CD4-positive, alpha-beta T cell treated with Interleukin-12 subunit alpha and Interleukin-12 subunit beta, for 1 hour (primary cell): ENCODE data around the gene SFMBT2.

Experiments
- DNase-seq: peaks from one replicate; pipeline ENCODE4 v3.0.0-alpha.2; 2020

SFMBT2 gene

GRCh38 chr10:7170626-7171322 lies 240.1 kb downstream of the SFMBT2 start:
- DNase-seq: no peak

- DNase-seq: no peak
Measured at GRCh38 chr10:7168414-7168813, 242.4 kb downstream of the SFMBT2 start.

GRCh38 chr10:7165500-7166177 lies 245.2 kb downstream of the SFMBT2 start:
- DNase-seq: no peak

DNA sequence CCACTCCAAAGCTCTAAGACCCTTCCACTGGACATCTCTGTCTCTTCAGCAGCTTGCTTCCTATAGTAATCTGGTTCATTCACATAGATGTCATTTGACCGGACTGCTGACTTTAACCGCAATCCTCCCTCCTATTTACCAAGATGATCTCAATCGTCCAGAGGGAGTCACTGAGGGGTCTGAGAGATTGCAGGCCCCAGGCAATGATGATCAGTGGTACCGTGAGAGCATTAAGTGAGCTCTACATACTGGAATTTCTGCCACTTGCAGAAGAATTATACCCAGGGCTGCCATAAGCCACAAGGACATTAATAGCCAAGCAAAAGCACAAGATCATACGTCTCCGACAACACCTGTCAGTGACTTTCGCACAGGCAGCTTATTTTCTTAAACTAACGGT lies 245.9 kb downstream of the SFMBT2 start:
- DNase-seq: no peak

GRCh38 chr10:7162331-7162730 lies 248.5 kb downstream of the SFMBT2 start:
- DNase-seq: no peak

- DNase-seq: no peak
Measured at GRCh38 chr10:7161484-7162250, 249.2 kb downstream of the SFMBT2 start.

DNA sequence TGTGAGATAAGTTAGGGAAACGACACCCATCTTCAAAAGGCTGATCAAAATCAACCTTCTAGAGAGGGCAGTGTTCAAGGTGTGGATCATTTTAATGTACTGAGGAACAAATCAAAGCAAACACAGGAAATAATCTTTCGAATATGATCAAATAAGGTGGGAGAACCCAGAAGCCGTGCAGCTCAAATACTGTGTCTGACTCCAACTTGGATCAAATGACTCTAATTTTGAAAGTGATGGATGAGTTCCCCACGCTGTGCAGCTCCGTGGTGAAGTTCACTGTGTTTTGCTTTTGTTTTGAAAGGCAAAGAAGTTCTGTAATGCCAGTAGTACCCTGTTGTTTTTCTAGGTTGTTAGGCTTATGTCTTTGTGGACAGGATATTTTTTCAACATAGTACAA lies 250.9 kb downstream of the SFMBT2 start:
- no peak for DNase-seq

- peak; percentile 8 for DNase-seq
Measured at GRCh38 chr10:7159517-7159916, 251.3 kb downstream of the SFMBT2 start.

- no peak for DNase-seq
Measured at GRCh38 chr10:7157091-7157490, 253.7 kb downstream of the SFMBT2 start.

- DNase-seq: no peak
Measured at GRCh38 chr10:7153750-7154149, 257.1 kb downstream of the SFMBT2 start.

DNA sequence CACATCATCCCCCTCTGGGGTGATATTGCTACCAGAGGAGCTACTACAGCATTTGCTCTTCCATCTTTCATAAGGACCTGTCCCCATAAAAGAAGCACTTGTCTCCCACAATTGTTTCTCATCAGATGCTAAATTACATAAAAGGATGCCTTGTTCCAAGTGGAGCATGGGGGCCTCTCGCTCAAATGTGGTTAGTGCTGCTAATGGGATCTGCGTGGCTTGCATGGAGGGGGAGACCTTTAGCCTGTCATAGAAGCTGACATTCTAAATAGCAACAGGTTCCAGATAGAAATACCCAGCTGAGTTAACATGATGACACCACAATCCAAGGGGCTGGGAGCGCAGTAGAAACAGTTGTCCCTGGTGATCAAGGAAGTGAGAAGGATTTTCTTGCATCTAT lies 257.9 kb downstream of the SFMBT2 start:
- DNase-seq: no peak

GRCh38 chr10:7152341-7152740 lies 258.5 kb downstream of the SFMBT2 start:
- DNase-seq: no peak

DNA sequence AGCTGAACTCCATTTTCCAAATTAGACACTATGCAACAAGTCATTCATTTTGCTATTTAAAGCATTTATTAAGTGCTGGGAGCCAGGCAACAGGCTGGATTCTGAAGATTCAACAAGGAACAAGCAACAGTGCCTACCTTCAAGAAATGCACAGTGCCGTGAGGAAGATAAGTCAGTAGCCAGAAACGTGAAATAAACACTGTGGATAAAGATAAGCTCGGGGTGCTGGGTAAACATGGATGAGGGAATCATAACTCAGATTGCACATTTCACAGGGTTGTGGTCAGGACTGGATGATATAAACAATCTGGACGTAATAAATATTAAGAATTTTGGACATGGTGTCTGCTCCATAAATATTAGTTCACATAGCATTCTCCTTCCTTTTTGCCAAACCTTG lies 259.3 kb downstream of the SFMBT2 start:
- no peak for DNase-seq

DNA sequence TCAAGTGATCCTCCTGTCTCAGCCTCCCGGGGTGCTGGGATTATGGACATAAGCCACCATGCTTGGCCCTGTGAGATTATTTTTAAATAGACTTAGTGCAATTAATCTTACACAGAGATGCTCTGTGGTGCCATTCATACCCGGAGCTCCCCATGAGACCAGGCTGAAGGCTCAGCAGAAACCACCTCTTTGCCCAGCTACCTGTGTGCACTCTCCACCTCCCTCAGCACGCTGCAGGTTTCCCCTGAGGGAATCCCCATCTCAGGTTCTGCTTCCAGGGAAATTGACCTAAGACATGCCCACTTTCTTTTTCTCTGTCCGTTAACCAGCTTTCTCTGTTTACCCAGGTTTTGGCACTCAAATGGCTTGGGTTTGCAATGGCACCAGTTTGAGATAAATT lies 260.5 kb downstream of the SFMBT2 start:
- no peak for DNase-seq

GRCh38 chr10:7146189-7146588 lies 264.6 kb downstream of the SFMBT2 start:
- DNase-seq: no peak

DNA sequence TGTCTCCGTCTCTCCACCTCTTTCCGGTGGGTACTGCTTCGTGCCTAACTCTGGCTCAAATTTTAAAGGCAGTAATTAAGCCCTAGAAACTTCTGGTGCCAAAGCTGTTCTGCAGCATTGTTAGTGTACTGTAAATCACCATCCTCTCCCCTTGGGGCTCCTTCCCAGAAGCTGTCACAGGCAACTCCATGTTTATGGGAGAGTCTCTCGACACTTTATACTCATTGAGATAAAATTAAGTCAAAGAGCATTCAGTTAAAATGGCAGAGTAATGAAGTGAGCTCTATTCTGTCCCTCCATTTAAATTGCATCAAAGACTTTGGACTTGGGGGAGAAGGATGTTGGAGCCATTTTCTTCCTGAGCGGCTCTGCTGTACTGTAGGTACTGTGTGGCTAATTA lies 274.8 kb downstream of the SFMBT2 start:
- no peak for DNase-seq

DNA sequence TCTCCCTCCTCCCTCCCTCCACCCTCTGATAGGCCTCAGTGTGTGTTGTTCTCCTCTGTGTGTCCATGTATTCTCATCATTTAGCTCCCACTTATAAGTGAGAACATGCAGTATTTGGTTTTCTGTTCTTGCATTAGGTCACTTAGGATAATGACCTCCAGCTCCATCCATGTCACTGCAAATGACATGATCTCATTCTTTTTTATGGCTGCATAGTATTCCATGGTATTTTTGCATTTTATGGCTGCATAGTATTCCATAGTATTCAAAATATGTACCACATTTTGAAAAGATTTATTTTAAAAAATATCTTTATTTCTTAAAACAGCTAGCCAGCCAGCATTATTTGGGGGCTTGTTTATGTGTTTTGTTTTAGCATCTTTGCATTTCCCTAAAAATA lies 275.6 kb downstream of the SFMBT2 start:
- DNase-seq: no peak

DNA sequence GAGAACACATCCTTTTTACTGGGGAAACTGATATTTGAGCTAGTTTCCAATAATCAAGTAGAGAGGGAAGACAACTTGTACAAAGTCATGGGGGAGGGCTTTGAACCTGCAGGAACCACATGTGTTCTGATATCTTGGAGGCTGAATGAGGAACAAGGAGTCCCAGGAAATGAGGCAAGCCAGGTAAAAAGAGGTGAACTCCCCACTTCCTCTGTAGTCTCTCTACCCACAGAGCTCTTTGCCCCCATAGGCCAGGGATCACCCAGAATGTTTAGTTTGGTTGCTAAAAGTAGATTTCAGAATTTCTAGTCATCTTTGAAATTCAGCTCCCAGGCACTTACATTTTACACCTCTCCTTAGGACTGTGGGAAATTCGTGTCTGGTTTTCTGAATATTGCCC lies 276.4 kb downstream of the SFMBT2 start:
- DNase-seq: no peak

DNA sequence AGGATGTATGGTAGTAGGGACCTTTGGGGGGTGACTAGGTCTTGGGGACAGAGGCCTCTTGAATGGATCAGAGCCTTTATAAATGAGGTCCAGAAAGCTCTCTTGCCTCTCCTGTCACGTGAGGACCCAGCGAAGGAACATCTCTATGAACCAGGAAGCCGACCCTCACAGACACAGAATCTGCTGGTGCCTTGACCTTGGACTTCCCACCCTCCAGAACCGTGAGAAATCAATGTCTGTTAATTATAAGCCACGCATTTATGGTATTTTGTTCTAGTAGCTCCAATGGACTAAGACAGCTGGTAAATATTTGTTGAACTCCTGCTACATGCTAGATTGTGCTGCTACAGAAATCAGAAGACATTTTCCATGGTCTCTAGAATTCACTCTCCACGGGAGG lies 276.9 kb downstream of the SFMBT2 start:
- DNase-seq: no peak

GRCh38 chr10:7133278-7133677 lies 277.6 kb downstream of the SFMBT2 start:
- no peak for DNase-seq

DNA sequence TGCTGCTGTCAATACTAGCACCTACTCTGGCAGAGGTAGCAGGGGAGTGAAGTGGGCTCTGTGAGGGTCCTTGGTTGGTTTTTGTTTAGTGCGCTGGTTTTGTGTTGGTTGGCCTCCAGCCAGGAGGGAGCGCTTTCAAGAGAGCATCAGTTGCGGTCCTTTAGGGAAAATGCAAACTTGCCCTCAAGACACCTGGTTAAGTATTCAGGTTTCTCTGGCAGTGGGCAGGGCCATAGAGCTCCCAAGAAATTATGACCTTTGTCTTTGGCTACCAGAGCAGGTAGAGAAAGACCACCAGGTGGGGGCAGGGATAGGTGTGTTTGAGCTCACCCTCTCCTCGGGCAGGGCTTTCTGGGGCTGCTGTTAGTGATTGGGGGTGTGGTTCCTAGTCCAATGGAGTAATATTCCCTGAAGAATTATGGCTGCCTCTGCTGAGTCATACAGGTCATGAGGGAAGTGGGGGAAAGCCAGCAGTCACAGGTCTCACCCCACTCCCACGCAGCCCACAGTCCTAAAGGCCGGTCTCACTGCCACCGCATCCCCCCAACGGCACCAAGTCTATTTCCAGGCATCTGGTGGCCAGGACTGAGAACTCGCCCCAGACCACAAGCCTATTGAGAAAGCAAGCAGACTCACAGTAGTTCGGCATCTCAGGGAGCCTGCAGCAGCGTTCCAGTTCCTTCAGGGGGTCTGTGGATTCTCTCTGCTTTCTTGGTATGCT lies 280.5 kb downstream of the SFMBT2 start:
- no peak for DNase-seq

DNA sequence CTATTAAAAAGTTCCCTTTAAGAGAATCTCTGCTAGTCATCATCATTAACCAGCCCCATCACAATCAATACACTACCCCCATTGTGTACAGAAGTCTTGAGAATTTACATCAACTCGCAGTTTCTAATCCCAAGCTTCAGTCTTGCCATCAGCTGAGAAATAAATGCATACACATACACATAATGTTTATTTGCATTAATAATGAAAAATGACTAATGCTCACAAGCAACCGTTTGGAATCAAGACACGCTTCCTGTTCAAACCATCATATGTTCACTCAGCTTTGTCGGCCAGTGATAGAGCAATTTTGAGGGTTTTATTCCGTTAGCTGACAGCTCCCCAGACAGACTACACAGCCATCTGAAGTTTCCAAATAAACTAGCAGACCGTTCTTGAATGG lies 287.1 kb downstream of the SFMBT2 start:
- no peak for DNase-seq

GRCh38 chr10:7122561-7122960 lies 288.3 kb downstream of the SFMBT2 start:
- DNase-seq: no peak
